Measurements from ENCODE around the gene CCDC180. TPM values are rescaled to one million over a fixed set of nuclear protein-coding genes. Genes with fewer than 3 reads are reported as not detected.

CCDC180 gene
- total and polyA plus RNA-seq, 4 donors, result 0.09 to 3.1 (median 0.84) TPM

DNA sequence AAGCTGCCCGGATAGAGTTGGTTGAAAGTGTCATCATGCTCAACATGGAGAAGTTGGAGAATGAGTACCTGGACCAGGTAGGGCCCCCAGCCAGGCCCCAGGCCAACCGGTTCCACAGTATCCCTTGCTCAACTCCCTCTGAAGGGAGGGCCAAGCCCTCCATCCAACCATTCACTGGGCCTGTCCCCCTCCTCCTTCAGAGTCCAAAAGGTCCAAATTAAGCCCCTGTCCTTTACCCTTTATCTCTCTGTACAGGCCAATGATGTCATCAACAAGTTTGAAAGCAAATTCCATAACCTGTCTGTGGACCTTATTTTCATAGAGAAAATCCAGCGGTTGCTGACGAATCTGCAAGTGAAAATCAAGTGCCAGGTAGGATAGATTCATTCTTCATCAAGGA lies 47.2 kb downstream of the CCDC180 start:
- TF ChIP-seq, protein P1, sequence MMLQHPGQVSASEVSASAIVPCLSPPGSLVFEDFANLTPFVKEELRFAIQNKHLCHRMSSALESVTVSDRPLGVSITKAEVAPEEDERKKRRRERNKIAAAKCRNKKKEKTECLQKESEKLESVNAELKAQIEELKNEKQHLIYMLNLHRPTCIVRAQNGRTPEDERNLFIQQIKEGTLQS (IDR thresholded peaks at IDR 0.05), result no peak
- TF ChIP-seq, protein P2, sequence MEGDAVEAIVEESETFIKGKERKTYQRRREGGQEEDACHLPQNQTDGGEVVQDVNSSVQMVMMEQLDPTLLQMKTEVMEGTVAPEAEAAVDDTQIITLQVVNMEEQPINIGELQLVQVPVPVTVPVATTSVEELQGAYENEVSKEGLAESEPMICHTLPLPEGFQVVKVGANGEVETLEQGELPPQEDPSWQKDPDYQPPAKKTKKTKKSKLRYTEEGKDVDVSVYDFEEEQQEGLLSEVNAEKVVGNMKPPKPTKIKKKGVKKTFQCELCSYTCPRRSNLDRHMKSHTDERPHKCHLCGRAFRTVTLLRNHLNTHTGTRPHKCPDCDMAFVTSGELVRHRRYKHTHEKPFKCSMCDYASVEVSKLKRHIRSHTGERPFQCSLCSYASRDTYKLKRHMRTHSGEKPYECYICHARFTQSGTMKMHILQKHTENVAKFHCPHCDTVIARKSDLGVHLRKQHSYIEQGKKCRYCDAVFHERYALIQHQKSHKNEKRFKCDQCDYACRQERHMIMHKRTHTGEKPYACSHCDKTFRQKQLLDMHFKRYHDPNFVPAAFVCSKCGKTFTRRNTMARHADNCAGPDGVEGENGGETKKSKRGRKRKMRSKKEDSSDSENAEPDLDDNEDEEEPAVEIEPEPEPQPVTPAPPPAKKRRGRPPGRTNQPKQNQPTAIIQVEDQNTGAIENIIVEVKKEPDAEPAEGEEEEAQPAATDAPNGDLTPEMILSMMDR (IDR thresholded peaks at IDR 0.05; ENCODE audit: low read depth, low read length, missing input control), result no peak
- TF ChIP-seq RXRA (IDR thresholded peaks at IDR 0.05) (no peak), FOXA1 (IDR thresholded peaks at IDR 0.05) (no peak), JUND (IDR thresholded peaks at IDR 0.05) (no peak), HNF4G (IDR thresholded peaks at IDR 0.05) (no peak), NR2F2 (IDR thresholded peaks at IDR 0.05) (no peak), SP1 (IDR thresholded peaks at IDR 0.05) (no peak), YY1 (IDR thresholded peaks at IDR 0.05) (no peak), GABPA (IDR thresholded peaks at IDR 0.05 in 1 of 2, conservative IDR thresholded peaks at IDR 0.05 in 1 of 2) (no peak), FOXA2 (IDR thresholded peaks at IDR 0.05) (no peak), TAF1 (conservative IDR thresholded peaks at IDR 0.05) (no peak)
- TF ChIP-seq, protein P3, sequence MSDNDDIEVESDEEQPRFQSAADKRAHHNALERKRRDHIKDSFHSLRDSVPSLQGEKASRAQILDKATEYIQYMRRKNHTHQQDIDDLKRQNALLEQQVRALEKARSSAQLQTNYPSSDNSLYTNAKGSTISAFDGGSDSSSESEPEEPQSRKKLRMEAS (IDR thresholded peaks at IDR 0.05), result no peak
- TF ChIP-seq, protein P4, sequence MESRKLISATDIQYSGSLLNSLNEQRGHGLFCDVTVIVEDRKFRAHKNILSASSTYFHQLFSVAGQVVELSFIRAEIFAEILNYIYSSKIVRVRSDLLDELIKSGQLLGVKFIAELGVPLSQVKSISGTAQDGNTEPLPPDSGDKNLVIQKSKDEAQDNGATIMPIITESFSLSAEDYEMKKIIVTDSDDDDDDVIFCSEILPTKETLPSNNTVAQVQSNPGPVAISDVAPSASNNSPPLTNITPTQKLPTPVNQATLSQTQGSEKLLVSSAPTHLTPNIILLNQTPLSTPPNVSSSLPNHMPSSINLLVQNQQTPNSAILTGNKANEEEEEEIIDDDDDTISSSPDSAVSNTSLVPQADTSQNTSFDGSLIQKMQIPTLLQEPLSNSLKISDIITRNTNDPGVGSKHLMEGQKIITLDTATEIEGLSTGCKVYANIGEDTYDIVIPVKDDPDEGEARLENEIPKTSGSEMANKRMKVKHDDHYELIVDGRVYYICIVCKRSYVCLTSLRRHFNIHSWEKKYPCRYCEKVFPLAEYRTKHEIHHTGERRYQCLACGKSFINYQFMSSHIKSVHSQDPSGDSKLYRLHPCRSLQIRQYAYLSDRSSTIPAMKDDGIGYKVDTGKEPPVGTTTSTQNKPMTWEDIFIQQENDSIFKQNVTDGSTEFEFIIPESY (IDR thresholded peaks at IDR 0.05), result no peak
- Histone ChIP-seq H3K36me3 (ENCODE audit: control insufficient read depth in 4 of 4, insufficient read depth in 3 of 4, low read depth in 1 of 4, low read length in 3 of 4) (peaks cover 0 to 2% (median 0%) of the 10 kb centered on the region in 4 donors), H3K9ac (ENCODE audit: low read depth in 1 of 2, low read length in 2 of 2) (no peak overlapping the region), H3K4me1 (ENCODE audit: control insufficient read depth in 4 of 4, insufficient read depth in 4 of 4, low read length in 3 of 4) (no peaks in the 10 kb centered on the region), H3K4me3 (ENCODE audit: low read depth in 1 of 3, low read length in 3 of 3) (no peak overlapping the region), H3K9me3 (ENCODE audit: control insufficient read depth in 4 of 4, low read length in 3 of 4) (no peaks in the 10 kb centered on the region), H3K27ac (ENCODE audit: low read depth in 1 of 2, low read length in 2 of 2) (no peak overlapping the region), H3K27me3 (ENCODE audit: control insufficient read depth in 4 of 4, insufficient read depth in 4 of 4, low read length in 3 of 4) (no peaks in the 10 kb centered on the region)
- DNase-seq (ENCODE audit: low spot score), result no peak
- 86% methylated on average over 4 of the region's 4 CpGs for WGBS

DNA sequence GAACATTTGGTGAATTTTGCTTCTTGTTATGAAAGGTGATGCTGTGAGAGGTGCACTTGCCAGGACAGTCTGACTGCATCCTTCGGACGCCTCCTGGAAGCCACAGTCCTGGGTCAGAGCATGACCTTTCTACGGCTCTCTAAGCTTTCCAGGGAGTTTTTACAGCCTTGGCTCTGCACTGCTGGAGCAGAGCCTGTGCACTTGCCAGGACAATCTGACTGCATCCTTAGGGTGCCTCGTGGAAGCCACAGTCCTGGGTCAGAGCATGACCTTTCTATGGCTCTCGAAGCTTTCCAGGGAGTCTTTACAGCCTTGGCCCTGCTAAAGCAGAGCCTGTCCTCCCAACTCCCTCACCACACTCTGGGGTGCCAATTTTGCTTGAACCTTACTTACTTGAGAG lies 49.6 kb downstream of the CCDC180 start:
- Histone ChIP-seq H3K27me3 (ENCODE audit: control insufficient read depth in 4 of 4, insufficient read depth in 4 of 4, low read length in 3 of 4) (no peaks in the 10 kb centered on the region), H3K9me3 (ENCODE audit: control insufficient read depth in 4 of 4, low read length in 3 of 4) (no peaks in the 10 kb centered on the region), H3K9ac (ENCODE audit: low read depth in 1 of 2, low read length in 2 of 2) (no peak overlapping the region), H3K4me3 (ENCODE audit: low read depth in 1 of 3, low read length in 3 of 3) (no peak overlapping the region), H3K27ac (ENCODE audit: low read depth in 1 of 2, low read length in 2 of 2) (no peak overlapping the region), H3K4me1 (ENCODE audit: control insufficient read depth in 4 of 4, insufficient read depth in 4 of 4, low read length in 3 of 4) (no peaks in the 10 kb centered on the region), H3K36me3 (ENCODE audit: control insufficient read depth in 4 of 4, insufficient read depth in 3 of 4, low read depth in 1 of 4, low read length in 3 of 4) (peaks cover 0 to 2% (median 0%) of the 10 kb centered on the region in 4 donors)
- WGBS, result 62% methylated on average over 5 of the region's 5 CpGs
- TF ChIP-seq HNF4G (IDR thresholded peaks at IDR 0.05), result no peak
- no peak for TF ChIP-seq HNF4A (conservative IDR thresholded peaks at IDR 0.05)
- TF ChIP-seq, protein P5, sequence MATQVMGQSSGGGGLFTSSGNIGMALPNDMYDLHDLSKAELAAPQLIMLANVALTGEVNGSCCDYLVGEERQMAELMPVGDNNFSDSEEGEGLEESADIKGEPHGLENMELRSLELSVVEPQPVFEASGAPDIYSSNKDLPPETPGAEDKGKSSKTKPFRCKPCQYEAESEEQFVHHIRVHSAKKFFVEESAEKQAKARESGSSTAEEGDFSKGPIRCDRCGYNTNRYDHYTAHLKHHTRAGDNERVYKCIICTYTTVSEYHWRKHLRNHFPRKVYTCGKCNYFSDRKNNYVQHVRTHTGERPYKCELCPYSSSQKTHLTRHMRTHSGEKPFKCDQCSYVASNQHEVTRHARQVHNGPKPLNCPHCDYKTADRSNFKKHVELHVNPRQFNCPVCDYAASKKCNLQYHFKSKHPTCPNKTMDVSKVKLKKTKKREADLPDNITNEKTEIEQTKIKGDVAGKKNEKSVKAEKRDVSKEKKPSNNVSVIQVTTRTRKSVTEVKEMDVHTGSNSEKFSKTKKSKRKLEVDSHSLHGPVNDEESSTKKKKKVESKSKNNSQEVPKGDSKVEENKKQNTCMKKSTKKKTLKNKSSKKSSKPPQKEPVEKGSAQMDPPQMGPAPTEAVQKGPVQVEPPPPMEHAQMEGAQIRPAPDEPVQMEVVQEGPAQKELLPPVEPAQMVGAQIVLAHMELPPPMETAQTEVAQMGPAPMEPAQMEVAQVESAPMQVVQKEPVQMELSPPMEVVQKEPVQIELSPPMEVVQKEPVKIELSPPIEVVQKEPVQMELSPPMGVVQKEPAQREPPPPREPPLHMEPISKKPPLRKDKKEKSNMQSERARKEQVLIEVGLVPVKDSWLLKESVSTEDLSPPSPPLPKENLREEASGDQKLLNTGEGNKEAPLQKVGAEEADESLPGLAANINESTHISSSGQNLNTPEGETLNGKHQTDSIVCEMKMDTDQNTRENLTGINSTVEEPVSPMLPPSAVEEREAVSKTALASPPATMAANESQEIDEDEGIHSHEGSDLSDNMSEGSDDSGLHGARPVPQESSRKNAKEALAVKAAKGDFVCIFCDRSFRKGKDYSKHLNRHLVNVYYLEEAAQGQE (IDR thresholded peaks at IDR 0.05), result no peak
- TF ChIP-seq, protein P2 (IDR thresholded peaks at IDR 0.05; ENCODE audit: low read depth, low read length, missing input control), result no peak
- DNase-seq (ENCODE audit: low spot score), result no peak

Measured in liver (tissue), 9 donors.